OCI-LY7 (cell line): ENCODE measurements around the gene BRSK2. TPM values are rescaled to one million over a fixed set of nuclear protein-coding genes. Genes with fewer than 3 reads are reported as not detected.

ENCODE experiments used
- BruUV-seq: library from RNA; stranded (reverse); fragments of 400-500 nt; replicated peaks from 2 replicates; lab custom pipeline; 2021; lab: Mats Ljungman, UMichigan
- CTCF ChIA-PET: fragments of 300-600 bp; sonication (Branson Sonifier 250); formaldehyde crosslinking; loops from one replicate; lab custom pipeline; 2022; ENCODE audit warnings: antibody characterized with exemption; ENCODE audit not compliant: unreplicated experiment; lab: Charles Lee
- POLR2A ChIA-PET: fragments of 300-600 bp; sonication (Branson Sonifier 250); formaldehyde crosslinking; loops from one replicate; lab custom pipeline; 2022; ENCODE audit warnings: antibody characterized with exemption; lab: Charles Lee
- DNase-seq: peaks from one replicate; pipeline ENCODE4 v3.0.0-alpha.2; 2015; ENCODE audit warnings: low spot score
- H2AFZ ChIP-seq: fragments of 200-600 bp; sonication (generic), shearing (Covaris generic); 2 replicates; pipeline ENCODE4 v1.6.1; 2014; ENCODE audit warnings: mild to moderate bottlenecking, antibody characterized with exemption, low read length, moderate library complexity
- H3K27ac ChIP-seq: fragments of 200-600 bp; sonication (generic); 2 replicates; pipeline ENCODE4 v1.5.1; 2014; ENCODE audit warnings: mixed run types, low read depth, mild to moderate bottlenecking, moderate library complexity, low read length, inconsistent platforms; ENCODE audit not compliant: poor library complexity, severe bottlenecking
- H3K36me3 ChIP-seq: fragments of 200-600 bp; sonication (generic); 2 replicates; pipeline ENCODE4 v1.6.1; 2014; ENCODE audit warnings: mild to moderate bottlenecking, antibody characterized with exemption, low read length, moderate library complexity, mixed read lengths; ENCODE audit not compliant: insufficient read depth
- H3K4me1 ChIP-seq: fragments of 200-600 bp; sonication (generic); 2 replicates; pipeline ENCODE4 v1.5.1; 2014; ENCODE audit warnings: mild to moderate bottlenecking, low read length; ENCODE audit not compliant: insufficient read depth, poor library complexity, severe bottlenecking
- H3K4me2 ChIP-seq: fragments of 200-600 bp; sonication (generic); 2 replicates; pipeline ENCODE4 v1.6.1; 2014; ENCODE audit warnings: mild to moderate bottlenecking, low read length
- H3K4me3 ChIP-seq: fragments of 200-600 bp; sonication (generic); 2 replicates; pipeline ENCODE4 v1.5.1; 2014; ENCODE audit warnings: mild to moderate bottlenecking, low read depth, low read length; ENCODE audit not compliant: poor library complexity, severe bottlenecking
- H3K79me2 ChIP-seq: fragments of 200-600 bp; sonication (generic); 2 replicates; pipeline ENCODE4 v1.6.1; 2016; ENCODE audit warnings: low read depth, mild to moderate bottlenecking, low read length, moderate library complexity, mixed read lengths; ENCODE audit not compliant: insufficient read depth
- H3K9me2 ChIP-seq: fragments of 200-600 bp; sonication (generic); 2 replicates; pipeline ENCODE4 v1.6.1; 2016; ENCODE audit warnings: mild to moderate bottlenecking, low read length, mixed read lengths; ENCODE audit not compliant: insufficient read depth
- H3K9me3 ChIP-seq: fragments of 200-600 bp; sonication (generic); 2 replicates; pipeline ENCODE4 v1.6.1; 2014; ENCODE audit warnings: mild to moderate bottlenecking, mixed run types, low read length, mixed read lengths
- H4K20me1 ChIP-seq: fragments of 200-600 bp; sonication (generic); 2 replicates; pipeline ENCODE4 v1.6.1; 2014; ENCODE audit warnings: mild to moderate bottlenecking, antibody characterized with exemption, low read length, moderate library complexity, mixed read lengths; ENCODE audit not compliant: insufficient read depth
- EZH2phosphoT487 ChIP-seq: fragments of 200-600 bp; sonication (generic); IDR thresholded peaks from 2 replicates; pipeline ENCODE4 v1.6.1; 2018; ENCODE audit warnings: low read depth, borderline replicate concordance, mild to moderate bottlenecking, mixed run types, antibody characterized with exemption, low read length, moderate library complexity, mixed read lengths
- intact Hi-C: fragments of 100-400 bp; cut with micrococcal nuclease; formaldehyde crosslinking; loops from one replicate; pipeline ENCODE4 v1.10.0; 2022; ENCODE audit not compliant: unreplicated experiment
- total RNA-seq, 2 experiments: library from RNA; depleted of rRNA in 1 of 2; stranded (reverse); fragments of >200 nt in 1 of 2; shearing (Covaris generic) in 1 of 2; gene quantifications; 2 replicates each; pipeline ENCODE4 v1.2.3, GENCODE V29; 2014 to 2022
- TF ChIP-seq, protein P1 (sequence below): fragments of 200-600 bp; sonication (generic); conservative IDR thresholded peaks from 2 replicates; pipeline ENCODE4 v1.5.1; 2014; ENCODE audit warnings: mild to moderate bottlenecking, antibody characterized with exemption, low read length, moderate library complexity, mixed read lengths

Gene BRSK2
- total RNA-seq, 2 experiments from 2014 or later = not detected

DNA sequence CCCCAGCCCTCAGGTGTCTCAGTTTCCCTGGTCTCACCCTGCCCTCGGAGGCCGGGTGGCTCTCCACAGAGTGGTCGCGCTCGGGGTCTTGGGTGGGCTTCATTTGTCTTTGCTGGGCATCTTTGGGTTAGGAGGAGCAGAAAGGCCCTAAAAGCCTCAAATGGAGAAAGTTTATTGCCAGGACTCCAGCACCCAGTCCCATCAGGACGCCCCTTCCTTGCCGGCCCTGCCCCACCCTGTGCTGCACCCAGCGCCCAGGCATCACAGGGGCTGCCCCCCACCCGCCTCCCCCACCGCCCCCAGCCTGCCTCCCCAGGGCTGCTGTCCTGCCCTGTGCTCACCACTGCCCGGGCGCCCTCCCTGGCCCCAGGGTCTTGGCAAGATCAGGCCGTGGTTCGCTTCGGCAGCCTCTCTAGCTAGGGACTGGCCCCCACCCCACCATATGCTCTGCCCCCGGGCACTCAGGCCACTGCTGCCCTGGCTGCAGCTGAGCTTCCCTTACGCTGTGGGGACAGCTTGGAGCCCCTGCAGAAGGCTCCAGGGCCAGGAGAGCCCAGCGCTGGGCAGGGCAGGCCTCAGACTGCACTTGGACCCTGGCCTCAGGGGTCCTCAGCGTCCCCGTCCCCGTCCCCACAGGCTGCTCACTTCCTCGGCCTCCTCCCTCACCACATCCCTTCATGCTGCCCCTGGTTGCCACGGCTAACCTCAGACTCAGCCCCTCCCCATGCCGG, 65.5 kb downstream of the BRSK2 start:
- H3K4me3 ChIP-seq = no peak overlapping the region
- no peaks in the 10 kb centered on the region for H3K36me3 ChIP-seq
- ChIA-PET CTCF (no interaction called here), POLR2A (no interaction called here)
- H3K4me1 ChIP-seq = no peaks in the 10 kb centered on the region
- no peaks in the 10 kb centered on the region for H3K9me3 ChIP-seq
- no peak overlapping the region for H3K27ac ChIP-seq
- no peak for TF ChIP-seq EZH2phosphoT487
- TF ChIP-seq, protein P1, sequence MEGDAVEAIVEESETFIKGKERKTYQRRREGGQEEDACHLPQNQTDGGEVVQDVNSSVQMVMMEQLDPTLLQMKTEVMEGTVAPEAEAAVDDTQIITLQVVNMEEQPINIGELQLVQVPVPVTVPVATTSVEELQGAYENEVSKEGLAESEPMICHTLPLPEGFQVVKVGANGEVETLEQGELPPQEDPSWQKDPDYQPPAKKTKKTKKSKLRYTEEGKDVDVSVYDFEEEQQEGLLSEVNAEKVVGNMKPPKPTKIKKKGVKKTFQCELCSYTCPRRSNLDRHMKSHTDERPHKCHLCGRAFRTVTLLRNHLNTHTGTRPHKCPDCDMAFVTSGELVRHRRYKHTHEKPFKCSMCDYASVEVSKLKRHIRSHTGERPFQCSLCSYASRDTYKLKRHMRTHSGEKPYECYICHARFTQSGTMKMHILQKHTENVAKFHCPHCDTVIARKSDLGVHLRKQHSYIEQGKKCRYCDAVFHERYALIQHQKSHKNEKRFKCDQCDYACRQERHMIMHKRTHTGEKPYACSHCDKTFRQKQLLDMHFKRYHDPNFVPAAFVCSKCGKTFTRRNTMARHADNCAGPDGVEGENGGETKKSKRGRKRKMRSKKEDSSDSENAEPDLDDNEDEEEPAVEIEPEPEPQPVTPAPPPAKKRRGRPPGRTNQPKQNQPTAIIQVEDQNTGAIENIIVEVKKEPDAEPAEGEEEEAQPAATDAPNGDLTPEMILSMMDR = no peak
- no peaks in the 10 kb centered on the region for H3K9me2 ChIP-seq
- H4K20me1 ChIP-seq = no peaks in the 10 kb centered on the region
- intact Hi-C loops = no loop called here
- no peaks in the 10 kb centered on the region for H3K79me2 ChIP-seq
- no peak overlapping the region for H3K4me2 ChIP-seq
- H2AFZ ChIP-seq = no peak overlapping the region
- no peak for DNase-seq
- no TSS peak for BruUV-seq

DNA sequence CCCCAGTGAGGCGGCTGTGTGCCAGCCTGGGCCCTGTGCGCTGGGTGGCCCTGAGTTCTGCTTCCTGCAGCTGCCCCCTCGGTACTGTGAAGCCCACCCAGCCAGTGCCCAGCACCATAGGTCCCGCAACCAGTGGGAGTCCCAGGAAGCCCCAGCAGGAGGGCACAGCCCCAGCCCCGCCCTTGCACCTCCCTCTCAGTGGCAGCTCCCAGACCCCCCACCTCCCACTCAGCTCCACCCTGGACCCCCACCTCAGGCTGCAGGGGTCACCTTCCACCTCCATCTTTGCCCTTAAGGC, 66.0 kb downstream of the BRSK2 start:
- no peak overlapping the region for H3K4me2 ChIP-seq
- H3K4me1 ChIP-seq = no peaks in the 10 kb centered on the region
- POLR2A ChIA-PET = no interaction called here
- intact Hi-C loops = no loop called here
- no peaks in the 10 kb centered on the region for H4K20me1 ChIP-seq
- no peak overlapping the region for H2AFZ ChIP-seq
- H3K79me2 ChIP-seq = no peaks in the 10 kb centered on the region
- H3K27ac ChIP-seq = no peak overlapping the region
- H3K36me3 ChIP-seq = no peaks in the 10 kb centered on the region
- no peak for TF ChIP-seq EZH2phosphoT487
- TF ChIP-seq, protein P1 = no peak
- no peaks in the 10 kb centered on the region for H3K9me2 ChIP-seq
- no peak for DNase-seq
- CTCF ChIA-PET = no interaction called here
- H3K9me3 ChIP-seq = no peaks in the 10 kb centered on the region
- BruUV-seq = no TSS peak
- H3K4me3 ChIP-seq = no peak overlapping the region

DNA sequence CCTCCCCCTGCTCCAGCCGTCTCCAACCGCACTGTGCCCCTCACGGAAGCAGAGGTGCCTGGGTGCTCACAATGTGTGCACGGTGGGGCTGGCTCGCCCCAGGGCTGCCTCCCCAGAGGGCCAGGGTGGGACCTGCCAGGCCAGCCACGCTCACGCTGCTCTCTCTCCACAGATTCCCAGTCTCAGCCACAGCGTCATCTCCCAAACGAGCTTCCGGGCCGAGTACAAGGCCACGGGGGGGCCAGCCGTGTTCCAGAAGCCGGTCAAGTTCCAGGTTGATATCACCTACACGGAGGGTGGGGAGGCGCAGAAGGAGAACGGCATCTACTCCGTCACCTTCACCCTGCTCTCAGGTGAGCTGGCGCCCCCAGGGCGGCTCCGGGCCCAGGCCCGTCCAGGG, 66.4 kb downstream of the BRSK2 start:
- DNase-seq = no peak
- H3K9me3 ChIP-seq = no peaks in the 10 kb centered on the region
- H3K4me1 ChIP-seq = no peaks in the 10 kb centered on the region
- no peaks in the 10 kb centered on the region for H3K36me3 ChIP-seq
- no peak overlapping the region for H3K27ac ChIP-seq
- CTCF ChIA-PET = no interaction called here
- H3K79me2 ChIP-seq = no peaks in the 10 kb centered on the region
- H4K20me1 ChIP-seq = no peaks in the 10 kb centered on the region
- TF ChIP-seq EZH2phosphoT487 = no peak
- TF ChIP-seq, protein P1 = no peak
- no peak overlapping the region for H3K4me2 ChIP-seq
- intact Hi-C loops = no loop called here
- H3K9me2 ChIP-seq = no peaks in the 10 kb centered on the region
- BruUV-seq = no TSS peak
- POLR2A ChIA-PET = no interaction called here
- H3K4me3 ChIP-seq = no peak overlapping the region
- H2AFZ ChIP-seq = no peak overlapping the region
